GM12878 (cell line): Measurements from ENCODE around the gene LAMA4. TPM values are rescaled to one million over a fixed set of nuclear protein-coding genes. Genes with fewer than 3 reads are reported as not detected.

Source experiments
- ATAC-seq: fragments of 200-7000 bp; cut with Tn5 transposase; 3 replicates; pipeline ENCODE4 v1.9.1; 2020; ENCODE audit warnings: mild to moderate bottlenecking, moderate library complexity
- BruUV-seq: library from RNA; stranded (reverse); fragments of 400-500 nt; replicated peaks from 2 replicates; lab custom pipeline; 2021; lab: Mats Ljungman, UMichigan
- CTCF ChIA-PET: fragments of 300-600 bp; sonication (Branson Sonifier 250); formaldehyde crosslinking; extraction: SDS; loops from one replicate; lab custom pipeline; 2021; ENCODE audit warnings: inconsistent platforms; lab: Yijun Ruan, JAX
- POLR2A ChIA-PET: fragments of 350-600 bp; formaldehyde crosslinking; extraction: SDS; loops from one replicate; lab custom pipeline; 2021; ENCODE audit warnings: inconsistent platforms; lab: Charles Lee
- RAD21 ChIA-PET: fragments of 300-600 bp; sonication (Branson Sonifier 250); formaldehyde crosslinking; loops from one replicate; lab custom pipeline; 2023; ENCODE audit warnings: antibody characterized with exemption; ENCODE audit not compliant: unreplicated experiment; lab: Charles Lee
- SMC1A ChIA-PET: fragments of 300-600 bp; sonication (Branson Sonifier 250); formaldehyde crosslinking; loops from one replicate; lab custom pipeline; 2023; ENCODE audit not compliant: unreplicated experiment, uncharacterized antibody; lab: Charles Lee
- DNase-seq: peaks from one replicate; pipeline ENCODE4 v3.0.0-alpha.2; 2011; ENCODE audit warnings: low read depth, low spot score
- FAIRE-seq: peaks from 3 replicates; lab custom pipeline; 2011; peaks lifted over from hg19 to GRCh38; lab: Jason Lieb, UNC
- H2AFZ ChIP-seq: 2 replicates; pipeline ENCODE4 v1.6.0; 2011; ENCODE audit warnings: low read depth, low read length, control low read depth; ENCODE audit not compliant: control insufficient read depth
- H3K27ac ChIP-seq: 2 replicates; pipeline ENCODE4 v1.5.1; 2011; ENCODE audit warnings: control low read depth; ENCODE audit not compliant: control insufficient read depth, insufficient read depth
- H3K27me3 ChIP-seq, 2 experiments: replicated peaks in 1 of 2; 2 replicates each; pipeline versions ENCODE4 v1.6.0 to v1.6.1; 2011; ENCODE audit warnings: low read length in 1 of 2; ENCODE audit not compliant: control insufficient read depth in 2 of 2, insufficient read depth in 2 of 2
- H3K36me3 ChIP-seq, 2 experiments: 2 replicates each; pipeline ENCODE4 v1.5.1; 2011; ENCODE audit warnings: low read length in 1 of 2; ENCODE audit not compliant: control insufficient read depth in 2 of 2, insufficient read depth in 2 of 2
- H3K4me1 ChIP-seq: 2 replicates; pipeline ENCODE4 v1.6.1; 2011; ENCODE audit warnings: mild to moderate bottlenecking, low read length, moderate library complexity, mixed read lengths; ENCODE audit not compliant: control insufficient read depth, insufficient read depth
- H3K4me2 ChIP-seq: 2 replicates; pipeline ENCODE4 v1.6.0; 2011; ENCODE audit warnings: control low read depth; ENCODE audit not compliant: control insufficient read depth, insufficient read depth
- H3K4me3 ChIP-seq: fragments of 200-600 bp; sonication (generic); 2 replicates; pipeline ENCODE4 v1.5.1; 2016
- H3K79me2 ChIP-seq: 2 replicates; pipeline ENCODE4 v1.6.0; 2011; ENCODE audit warnings: low read length; ENCODE audit not compliant: control insufficient read depth, insufficient read depth
- H3K9ac ChIP-seq: 2 replicates; pipeline ENCODE4 v1.8.0; 2011; ENCODE audit warnings: low read length, control low read depth, mixed read lengths; ENCODE audit not compliant: control insufficient read depth, insufficient read depth
- H3K9me3 ChIP-seq: replicated peaks from 3 replicates; pipeline ENCODE4 v1.5.1; 2011; ENCODE audit warnings: mild to moderate bottlenecking, low read length; ENCODE audit not compliant: control insufficient read depth, insufficient read depth
- H4K20me1 ChIP-seq: 2 replicates; pipeline ENCODE4 v1.6.0; 2011; ENCODE audit not compliant: control insufficient read depth, insufficient read depth
- ATF7 ChIP-seq: fragments of 450-650 bp; IDR thresholded peaks from 2 replicates; pipeline ENCODE4 v1.6.1; 2016; ENCODE audit warnings: low read depth, mild to moderate bottlenecking
- BACH1 ChIP-seq: fragments of 450-650 bp; IDR thresholded peaks from 2 replicates; pipeline ENCODE4 v1.6.1; 2017; ENCODE audit warnings: mild to moderate bottlenecking, borderline replicate concordance
- CHD2 ChIP-seq: IDR thresholded peaks from 2 replicates; pipeline ENCODE4 v1.6.1; 2011; ENCODE audit warnings: low read depth, low read length, improper control_type of control experiment, borderline replicate concordance
- ELK1 ChIP-seq: IDR thresholded peaks from 2 replicates; pipeline ENCODE4 v1.6.1; 2012; ENCODE audit warnings: low read depth, low read length, improper control_type of control experiment
- MTA3 ChIP-seq: IDR thresholded peaks from 2 replicates; pipeline ENCODE4 v1.6.1; 2012; ENCODE audit warnings: low read length, inconsistent platforms, borderline replicate concordance
- PAX5 ChIP-seq: IDR thresholded peaks from 2 replicates; pipeline ENCODE4 v1.6.1; 2011; ENCODE audit warnings: low read depth, low read length, borderline replicate concordance
- RCOR1 ChIP-seq: conservative IDR thresholded peaks from 2 replicates; pipeline ENCODE4 v1.6.1; 2012; ENCODE audit warnings: low read depth, low read length, improper control_type of control experiment
- TARDBP ChIP-seq: IDR thresholded peaks from 2 replicates; pipeline ENCODE4 v1.6.1; 2016; ENCODE audit warnings: borderline replicate concordance
- TCF12 ChIP-seq: IDR thresholded peaks from 2 replicates; pipeline ENCODE4 v1.6.1; 2011; ENCODE audit warnings: low read depth, mild to moderate bottlenecking, low read length
- ZNF207 ChIP-seq: fragments of 450-650 bp; IDR thresholded peaks from 2 replicates; pipeline ENCODE4 v1.6.1; 2014; ENCODE audit warnings: antibody characterized with exemption, mild to moderate bottlenecking, borderline replicate concordance
- WGBS: methylation state at CpG from one replicate; pipeline ENCODE4 v1.1.6; 2016; ENCODE audit warnings: low lambda C conversion rate; ENCODE audit not compliant: insufficient replicate concordance, insufficient coverage; ENCODE audit errors: missing lambda C conversion rate; 5-methylcytosine and 5-hydroxymethylcytosine counted together
- in situ Hi-C: fragments of 300-500 bp; cut with MboI; formaldehyde crosslinking; loops from 9 replicates; pipeline ENCODE4 v1.14.3; 2018; ENCODE audit warnings: mixed read lengths
- intact Hi-C: fragments of 100-400 bp; cut with micrococcal nuclease; formaldehyde crosslinking; loops from one replicate; pipeline ENCODE4 v1.14.2; 2022; ENCODE audit not compliant: unreplicated experiment
- polyA plus RNA-seq, 11 experiments: library from polyadenylated mRNA; depleted of rRNA in 4 of 11; unstranded in 6 of 11; stranded (reverse) in 5 of 11; fragments of >200 nt; fragmentation: Nextera tagmentation in 4 of 11; fragmentation: Illumina TruSeq in 1 of 11; extraction: Ambion mirVana in 4 of 11; extraction: Trizol in 1 of 11; gene quantifications; 1 replicate in 1 of 11; 2 replicates in 10 of 11; pipeline versions ENCODE4 v1.2.1 to v1.2.3, GENCODE V29; 2011 to 2016; ENCODE audit warnings: inconsistent platforms in 2 of 11, missing spikeins in 2 of 11, low read depth in 1 of 11
- total RNA-seq, 4 experiments: library from RNA; depleted of rRNA in 3 of 4; stranded (reverse); fragments of >200 nt in 3 of 4; fragmentation: Illumina TruSeq in 1 of 4; extraction: Trizol in 1 of 4; gene quantifications; 2 replicates each; pipeline versions ENCODE4 v1.2.1 to v1.2.3, GENCODE V29; 2013 to 2021
- TF ChIP-seq, protein P1 (sequence below): IDR thresholded peaks from 2 replicates; pipeline ENCODE4 v1.6.1; 2012; ENCODE audit warnings: improper control_type of control experiment, low read depth, low read length; ENCODE audit not compliant: insufficient replicate concordance
- TF ChIP-seq, protein P2 (sequence below): fragments of 150-350 bp; IDR thresholded peaks from 2 replicates; pipeline ENCODE4 v1.6.1; 2016; ENCODE audit warnings: low read depth, low read length
- TF ChIP-seq, protein P3 (sequence below): IDR thresholded peaks from 2 replicates; pipeline ENCODE4 v1.6.1; 2012; ENCODE audit warnings: low read depth, low read length, improper control_type of control experiment

The LAMA4 gene
- total and polyA plus RNA-seq, 10 of the 15 experiments (the other 5 are each of a cell fraction or from before 2014, with no cell fraction given) = 0.11 to 0.21 (median 0.14) TPM; not detected in 7

DNA sequence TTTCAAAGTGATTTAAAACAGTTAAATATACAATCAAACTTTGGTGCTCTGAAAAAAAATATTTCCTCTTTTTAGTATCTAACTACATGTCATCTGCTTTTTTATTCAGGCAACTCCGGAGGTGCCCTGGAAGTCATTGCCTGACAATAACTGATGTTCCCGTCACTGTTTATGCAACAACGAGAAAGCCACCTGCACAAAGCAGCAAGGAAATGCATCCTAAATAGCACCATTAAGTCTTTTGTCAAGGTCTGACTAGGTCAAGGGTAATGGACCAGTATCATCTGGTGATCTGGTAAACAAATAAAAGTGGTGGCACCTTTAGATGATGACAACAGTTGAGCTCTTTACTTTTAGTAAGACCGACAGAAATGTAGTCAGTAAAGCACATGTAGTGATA lies 153.8 kb downstream of the LAMA4 start:
- Histone ChIP-seq H3K4me3 (no peak overlapping the region), H3K9ac (no peak overlapping the region), H3K4me1 (no peaks in the 10 kb centered on the region), H3K27me3 (no peaks in the 10 kb centered on the region), H3K4me2 (no peak overlapping the region), H3K9me3 (no peaks in the 10 kb centered on the region), H3K27ac (no peak overlapping the region), H4K20me1 (no peaks in the 10 kb centered on the region), H2AFZ (no peak overlapping the region), H3K36me3 (no peaks in the 10 kb centered on the region), H3K79me2 (no peaks in the 10 kb centered on the region)
- DNase-seq (no peak), ATAC-seq (no peak), FAIRE-seq (no peak)
- RAD21 ChIA-PET = interaction anchor here (1.4 kb wide), 1 partner anchor 14 kb away, joined by 3 read pairs; no protein-coding TSS in a partner anchor
- CTCF ChIA-PET = interaction anchor here (2.4 kb wide), 1 partner anchor 63 kb away, joined by 7 read pairs; no protein-coding TSS in a partner anchor
- POLR2A ChIA-PET = no interaction called here
- no TSS peak for BruUV-seq
- intact Hi-C loops (no loop called here), in situ Hi-C loops (no loop called here)
- TF ChIP-seq TARDBP = no peak
- TF ChIP-seq PAX5 = no peak
- TF ChIP-seq ZNF207 = no peak
- TF ChIP-seq, protein P1, sequence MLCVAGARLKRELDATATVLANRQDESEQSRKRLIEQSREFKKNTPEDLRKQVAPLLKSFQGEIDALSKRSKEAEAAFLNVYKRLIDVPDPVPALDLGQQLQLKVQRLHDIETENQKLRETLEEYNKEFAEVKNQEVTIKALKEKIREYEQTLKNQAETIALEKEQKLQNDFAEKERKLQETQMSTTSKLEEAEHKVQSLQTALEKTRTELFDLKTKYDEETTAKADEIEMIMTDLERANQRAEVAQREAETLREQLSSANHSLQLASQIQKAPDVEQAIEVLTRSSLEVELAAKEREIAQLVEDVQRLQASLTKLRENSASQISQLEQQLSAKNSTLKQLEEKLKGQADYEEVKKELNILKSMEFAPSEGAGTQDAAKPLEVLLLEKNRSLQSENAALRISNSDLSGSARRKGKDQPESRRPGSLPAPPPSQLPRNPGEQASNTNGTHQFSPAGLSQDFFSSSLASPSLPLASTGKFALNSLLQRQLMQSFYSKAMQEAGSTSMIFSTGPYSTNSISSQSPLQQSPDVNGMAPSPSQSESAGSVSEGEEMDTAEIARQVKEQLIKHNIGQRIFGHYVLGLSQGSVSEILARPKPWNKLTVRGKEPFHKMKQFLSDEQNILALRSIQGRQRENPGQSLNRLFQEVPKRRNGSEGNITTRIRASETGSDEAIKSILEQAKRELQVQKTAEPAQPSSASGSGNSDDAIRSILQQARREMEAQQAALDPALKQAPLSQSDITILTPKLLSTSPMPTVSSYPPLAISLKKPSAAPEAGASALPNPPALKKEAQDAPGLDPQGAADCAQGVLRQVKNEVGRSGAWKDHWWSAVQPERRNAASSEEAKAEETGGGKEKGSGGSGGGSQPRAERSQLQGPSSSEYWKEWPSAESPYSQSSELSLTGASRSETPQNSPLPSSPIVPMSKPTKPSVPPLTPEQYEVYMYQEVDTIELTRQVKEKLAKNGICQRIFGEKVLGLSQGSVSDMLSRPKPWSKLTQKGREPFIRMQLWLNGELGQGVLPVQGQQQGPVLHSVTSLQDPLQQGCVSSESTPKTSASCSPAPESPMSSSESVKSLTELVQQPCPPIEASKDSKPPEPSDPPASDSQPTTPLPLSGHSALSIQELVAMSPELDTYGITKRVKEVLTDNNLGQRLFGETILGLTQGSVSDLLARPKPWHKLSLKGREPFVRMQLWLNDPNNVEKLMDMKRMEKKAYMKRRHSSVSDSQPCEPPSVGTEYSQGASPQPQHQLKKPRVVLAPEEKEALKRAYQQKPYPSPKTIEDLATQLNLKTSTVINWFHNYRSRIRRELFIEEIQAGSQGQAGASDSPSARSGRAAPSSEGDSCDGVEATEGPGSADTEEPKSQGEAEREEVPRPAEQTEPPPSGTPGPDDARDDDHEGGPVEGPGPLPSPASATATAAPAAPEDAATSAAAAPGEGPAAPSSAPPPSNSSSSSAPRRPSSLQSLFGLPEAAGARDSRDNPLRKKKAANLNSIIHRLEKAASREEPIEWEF = no peak
- no peak for TF ChIP-seq BACH1
- no peak for TF ChIP-seq CHD2
- TF ChIP-seq ELK1 = no peak
- TF ChIP-seq, protein P2, sequence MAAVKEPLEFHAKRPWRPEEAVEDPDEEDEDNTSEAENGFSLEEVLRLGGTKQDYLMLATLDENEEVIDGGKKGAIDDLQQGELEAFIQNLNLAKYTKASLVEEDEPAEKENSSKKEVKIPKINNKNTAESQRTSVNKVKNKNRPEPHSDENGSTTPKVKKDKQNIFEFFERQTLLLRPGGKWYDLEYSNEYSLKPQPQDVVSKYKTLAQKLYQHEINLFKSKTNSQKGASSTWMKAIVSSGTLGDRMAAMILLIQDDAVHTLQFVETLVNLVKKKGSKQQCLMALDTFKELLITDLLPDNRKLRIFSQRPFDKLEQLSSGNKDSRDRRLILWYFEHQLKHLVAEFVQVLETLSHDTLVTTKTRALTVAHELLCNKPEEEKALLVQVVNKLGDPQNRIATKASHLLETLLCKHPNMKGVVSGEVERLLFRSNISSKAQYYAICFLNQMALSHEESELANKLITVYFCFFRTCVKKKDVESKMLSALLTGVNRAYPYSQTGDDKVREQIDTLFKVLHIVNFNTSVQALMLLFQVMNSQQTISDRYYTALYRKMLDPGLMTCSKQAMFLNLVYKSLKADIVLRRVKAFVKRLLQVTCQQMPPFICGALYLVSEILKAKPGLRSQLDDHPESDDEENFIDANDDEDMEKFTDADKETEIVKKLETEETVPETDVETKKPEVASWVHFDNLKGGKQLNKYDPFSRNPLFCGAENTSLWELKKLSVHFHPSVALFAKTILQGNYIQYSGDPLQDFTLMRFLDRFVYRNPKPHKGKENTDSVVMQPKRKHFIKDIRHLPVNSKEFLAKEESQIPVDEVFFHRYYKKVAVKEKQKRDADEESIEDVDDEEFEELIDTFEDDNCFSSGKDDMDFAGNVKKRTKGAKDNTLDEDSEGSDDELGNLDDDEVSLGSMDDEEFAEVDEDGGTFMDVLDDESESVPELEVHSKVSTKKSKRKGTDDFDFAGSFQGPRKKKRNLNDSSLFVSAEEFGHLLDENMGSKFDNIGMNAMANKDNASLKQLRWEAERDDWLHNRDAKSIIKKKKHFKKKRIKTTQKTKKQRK = no peak
- TF ChIP-seq, protein P3, sequence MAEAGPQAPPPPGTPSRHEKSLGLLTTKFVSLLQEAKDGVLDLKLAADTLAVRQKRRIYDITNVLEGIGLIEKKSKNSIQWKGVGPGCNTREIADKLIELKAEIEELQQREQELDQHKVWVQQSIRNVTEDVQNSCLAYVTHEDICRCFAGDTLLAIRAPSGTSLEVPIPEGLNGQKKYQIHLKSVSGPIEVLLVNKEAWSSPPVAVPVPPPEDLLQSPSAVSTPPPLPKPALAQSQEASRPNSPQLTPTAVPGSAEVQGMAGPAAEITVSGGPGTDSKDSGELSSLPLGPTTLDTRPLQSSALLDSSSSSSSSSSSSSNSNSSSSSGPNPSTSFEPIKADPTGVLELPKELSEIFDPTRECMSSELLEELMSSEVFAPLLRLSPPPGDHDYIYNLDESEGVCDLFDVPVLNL = no peak
- TF ChIP-seq ATF7 = no peak
- TF ChIP-seq TCF12 = no peak
- TF ChIP-seq MTA3 = no peak
- no peak for TF ChIP-seq RCOR1
- SMC1A ChIA-PET = no interaction called here
- 64% methylated on average over 4 of the region's 4 CpGs for WGBS
